Gastroesophageal sphincter (tissue), 4 donors: ENCODE data around the gene NUP62. TPM values are rescaled to one million over a fixed set of nuclear protein-coding genes. Genes with fewer than 3 reads are reported as not detected.

ENCODE experiments used
- ATAC-seq: fragments of 150-250 bp; one replicate; pipeline ENCODE4 v1.9.1; 2016; ENCODE audit warnings: mild to moderate bottlenecking, moderate library complexity
- H3K27ac ChIP-seq, 4 donors: fragments of 200-600 bp; sonication (generic) in 3 of 4; 1 replicate in 3 of 4; 2 replicates in 1 of 4; pipeline ENCODE4 v1.5.1; 2016 to 2019
- H3K27me3 ChIP-seq: fragments of 200-600 bp; sonication (generic); one replicate; pipeline ENCODE4 v1.5.1; 2019
- H3K36me3 ChIP-seq, 2 donors: fragments of 200-600 bp; sonication (generic); one replicate each; pipeline ENCODE4 v1.5.1; 2019; ENCODE audit warnings: control low read depth in 1 of 2
- H3K4me1 ChIP-seq, 3 donors: fragments of 200-600 bp; sonication (generic); 1 replicate in 2 of 3; 2 replicates in 1 of 3; pipeline ENCODE4 v1.5.1; 2016 to 2019; ENCODE audit warnings: control low read depth in 2 of 3
- H3K4me3 ChIP-seq, 2 donors: fragments of 200-600 bp; sonication (generic); one replicate each; pipeline ENCODE4 v1.5.1; 2019; ENCODE audit warnings: mild to moderate bottlenecking in 1 of 2, moderate library complexity in 1 of 2
- H3K9me3 ChIP-seq, 3 donors: fragments of 200-600 bp; sonication (generic); one replicate each; pipeline ENCODE4 v1.5.1; 2017 to 2019; ENCODE audit warnings: control low read depth in 2 of 3
- CTCF ChIP-seq, 4 experiments: fragments of 200-600 bp in 2 of 4; fragments of 450-650 bp in 2 of 4; sonication (generic) in 1 of 4; IDR thresholded peaks; one replicate each; pipeline ENCODE4 v1.5.1; 2017 to 2019; ENCODE audit warnings: antibody characterized with exemption in 4 of 4, mild to moderate bottlenecking in 2 of 4, moderate library complexity in 2 of 4
- EP300 ChIP-seq: sonication (generic); formaldehyde crosslinking; IDR thresholded peaks from one replicate; pipeline ENCODE4 v1.6.1; 2017; ENCODE audit warnings: antibody characterized with exemption, mild to moderate bottlenecking
- POLR2A ChIP-seq, 2 donors: fragments of 450-650 bp; IDR thresholded peaks; one replicate each; pipeline ENCODE4 v1.6.1; 2017; ENCODE audit warnings: antibody characterized with exemption in 2 of 2, mild to moderate bottlenecking in 2 of 2, moderate library complexity in 1 of 2
- POLR2AphosphoS5 ChIP-seq: sonication (generic); formaldehyde crosslinking; IDR thresholded peaks from one replicate; pipeline ENCODE4 v1.6.1; 2017; ENCODE audit warnings: antibody characterized with exemption
- WGBS, 2 donors: methylation state at CpG; one replicate each; pipeline ENCODE4 v1.1.5; 2018; ENCODE audit warnings: low coverage in 1 of 2; 5-methylcytosine and 5-hydroxymethylcytosine counted together
- total RNA-seq, 4 donors: library from RNA; depleted of rRNA; stranded (reverse); fragments of >200 nt; gene quantifications; one replicate each; pipeline ENCODE4 v1.1.0, GENCODE V29; 2016

NUP62 gene
- total RNA-seq, 4 donors from 2014 or later: 30.1 to 43.2 (median 37.7) TPM

DNA sequence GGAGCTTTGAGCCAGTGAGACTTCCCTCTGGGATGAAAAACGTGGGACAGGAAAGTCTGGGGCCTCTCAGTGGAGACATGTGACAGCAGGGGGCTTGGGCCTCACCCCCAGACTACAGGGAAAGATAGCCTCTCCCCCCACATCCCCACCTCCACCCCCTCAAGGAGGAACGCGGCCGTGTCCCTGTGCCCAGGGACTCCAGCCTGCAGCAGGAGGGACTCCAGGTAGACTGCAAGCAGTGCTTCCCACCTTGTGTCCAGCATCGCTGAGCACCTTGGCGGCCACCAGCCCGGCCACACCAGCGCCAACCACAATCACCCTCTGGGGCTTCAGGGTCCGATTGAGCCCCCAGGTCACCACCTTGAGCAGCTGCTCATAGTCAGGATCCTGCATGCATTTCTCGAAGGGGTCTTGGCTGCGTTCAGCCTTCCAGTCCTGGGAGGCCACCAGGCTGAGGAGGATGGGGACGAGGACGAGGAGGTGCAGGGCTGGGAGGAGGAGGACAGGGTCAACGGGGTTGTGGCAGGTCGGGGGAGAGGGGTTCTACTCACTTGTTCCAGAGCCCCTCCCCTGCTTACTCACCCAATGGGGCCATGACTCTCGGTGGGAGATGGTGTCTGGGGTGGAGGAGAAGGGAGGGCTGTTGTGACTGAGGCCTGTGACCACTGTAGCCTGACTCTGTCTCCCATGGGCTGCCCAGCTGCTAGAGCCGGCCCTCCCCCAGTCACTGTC lies 33.6 kb downstream of the NUP62 start:
- Histone ChIP-seq H3K36me3 (no peaks in the 10 kb centered on the region), H3K9me3 (no peaks in the 10 kb centered on the region), H3K4me1 (peaks cover 0 to 22% (median 0%) of the 10 kb centered on the region in 3 donors), H3K27me3 (peaks cover 17% of the 10 kb centered on the region), H3K27ac (no peak overlapping the region), H3K4me3 (no peak overlapping the region)
- no peak for ATAC-seq
- TF ChIP-seq CTCF (IDR thresholded peaks at IDR 0.05): no peak
- TF ChIP-seq EP300: no peak
- TF ChIP-seq POLR2AphosphoS5: no peak
- no peak for TF ChIP-seq POLR2A (IDR thresholded peaks at IDR 0.05)
- WGBS, 2 donors: 60 to 71% methylated on average over 1 of the region's 17 CpGs

GRCh38 chr19:49894879-49895565 lies 34.3 kb downstream of the NUP62 start:
- TF ChIP-seq POLR2AphosphoS5 (no peak), POLR2A (IDR thresholded peaks at IDR 0.05) (no peak), EP300 (no peak), CTCF (IDR thresholded peaks at IDR 0.05) (no peak)
- ATAC-seq: no peak
- Histone ChIP-seq H3K27ac (no peak overlapping the region), H3K4me1 (peaks cover 0 to 29% (median 7%) of the 10 kb centered on the region in 3 donors), H3K36me3 (no peaks in the 10 kb centered on the region), H3K27me3 (peaks cover 24% of the 10 kb centered on the region), H3K4me3 (no peak overlapping the region), H3K9me3 (no peaks in the 10 kb centered on the region)
- WGBS, 2 donors: 49 to 94% methylated on average over 3 to 5 of the region's 17 CpGs

DNA sequence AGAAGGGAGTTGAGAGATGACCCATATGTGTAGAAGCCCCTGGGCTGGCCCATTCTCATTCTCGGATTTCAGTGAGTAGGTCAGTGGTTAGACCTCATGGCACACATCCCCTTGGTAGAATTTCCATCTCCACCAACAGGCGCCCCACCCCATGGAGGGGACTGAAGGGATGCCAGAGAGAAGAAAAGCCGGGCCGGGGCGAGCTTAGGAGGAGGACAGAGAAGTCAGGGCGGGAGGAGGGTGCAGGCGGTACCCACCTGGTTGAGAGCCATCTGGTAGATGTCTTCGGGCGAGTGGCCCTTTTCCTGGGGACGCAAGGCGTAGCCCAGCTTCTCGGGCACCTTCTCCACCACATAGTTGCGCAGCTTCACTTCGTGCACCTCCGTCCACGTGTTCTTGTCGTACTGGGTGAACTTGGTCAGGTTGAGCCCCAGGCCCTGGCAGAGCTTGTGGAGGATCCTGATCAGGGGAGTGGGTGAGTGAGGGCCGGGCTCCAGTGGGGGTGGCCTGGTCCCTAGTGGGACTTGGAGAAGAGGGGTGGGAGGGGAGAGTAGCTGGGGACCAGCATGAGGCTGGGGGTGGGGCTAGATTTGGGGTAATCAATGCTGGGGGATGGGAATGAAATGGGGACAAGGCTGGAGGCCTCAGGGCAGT lies 35.2 kb downstream of the NUP62 start:
- H3K9me3 ChIP-seq: no peaks in the 10 kb centered on the region
- TF ChIP-seq POLR2A (IDR thresholded peaks at IDR 0.05) (no peak), CTCF (IDR thresholded peaks at IDR 0.05) (no peak), EP300 (no peak), POLR2AphosphoS5 (no peak)
- peaks cover 0 to 34% (median 11%) of the 10 kb centered on the region in 3 donors for H3K4me1 ChIP-seq
- H3K4me3 ChIP-seq: no peak overlapping the region
- H3K36me3 ChIP-seq: peaks cover 0 to 2% of the 10 kb centered on the region in 2 donors
- H3K27me3 ChIP-seq: peaks cover 33% of the 10 kb centered on the region
- H3K27ac ChIP-seq: no peak overlapping the region
- no peak for ATAC-seq
- WGBS, 2 donors: 68 to 100% methylated on average over 2 to 3 of the region's 18 CpGs

DNA sequence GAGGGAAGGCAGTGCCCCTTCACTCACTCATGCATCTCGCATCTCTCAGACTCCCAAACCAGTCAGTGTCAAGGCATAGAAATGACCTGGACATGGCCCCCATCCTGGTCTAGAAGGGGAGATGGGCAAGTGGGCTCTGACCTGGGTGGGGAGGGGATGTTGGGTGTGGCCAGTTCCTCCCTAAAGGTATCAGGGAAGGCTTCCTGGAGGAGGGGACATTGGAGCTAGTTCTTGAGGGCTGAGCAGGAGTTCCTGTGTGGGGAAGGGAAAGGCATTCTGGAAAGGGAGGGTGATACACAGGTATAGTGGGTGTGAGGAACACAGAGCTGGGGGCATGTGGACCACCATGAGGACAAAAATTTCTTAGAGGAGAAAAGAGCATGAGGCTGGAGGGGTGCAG lies 36.6 kb downstream of the NUP62 start:
- Histone ChIP-seq H3K36me3 (peaks cover 0 to 17% of the 10 kb centered on the region in 2 donors), H3K9me3 (no peaks in the 10 kb centered on the region), H3K27me3 (peaks cover 34% of the 10 kb centered on the region), H3K4me3 (no peak overlapping the region), H3K27ac (no peak overlapping the region), H3K4me1 (peaks cover 0 to 29% (median 11%) of the 10 kb centered on the region in 3 donors)
- TF ChIP-seq POLR2A (IDR thresholded peaks at IDR 0.05) (no peak), POLR2AphosphoS5 (no peak), EP300 (no peak), CTCF (IDR thresholded peaks at IDR 0.05) (no peak)
- no peak for ATAC-seq
- WGBS, 2 donors: 80% methylated on average over 1 of the region's 1 CpG; no CpG with 5 or more reads in 1 of the 2 donors
